ENCODE results near the gene OGFOD2. TPM values are rescaled to one million over a fixed set of nuclear protein-coding genes. Genes with fewer than 3 reads are reported as not detected.

Gene OGFOD2
- total and polyA plus RNA-seq, 4 donors = 8.0 to 18.6 (median 12.3) TPM

DNA sequence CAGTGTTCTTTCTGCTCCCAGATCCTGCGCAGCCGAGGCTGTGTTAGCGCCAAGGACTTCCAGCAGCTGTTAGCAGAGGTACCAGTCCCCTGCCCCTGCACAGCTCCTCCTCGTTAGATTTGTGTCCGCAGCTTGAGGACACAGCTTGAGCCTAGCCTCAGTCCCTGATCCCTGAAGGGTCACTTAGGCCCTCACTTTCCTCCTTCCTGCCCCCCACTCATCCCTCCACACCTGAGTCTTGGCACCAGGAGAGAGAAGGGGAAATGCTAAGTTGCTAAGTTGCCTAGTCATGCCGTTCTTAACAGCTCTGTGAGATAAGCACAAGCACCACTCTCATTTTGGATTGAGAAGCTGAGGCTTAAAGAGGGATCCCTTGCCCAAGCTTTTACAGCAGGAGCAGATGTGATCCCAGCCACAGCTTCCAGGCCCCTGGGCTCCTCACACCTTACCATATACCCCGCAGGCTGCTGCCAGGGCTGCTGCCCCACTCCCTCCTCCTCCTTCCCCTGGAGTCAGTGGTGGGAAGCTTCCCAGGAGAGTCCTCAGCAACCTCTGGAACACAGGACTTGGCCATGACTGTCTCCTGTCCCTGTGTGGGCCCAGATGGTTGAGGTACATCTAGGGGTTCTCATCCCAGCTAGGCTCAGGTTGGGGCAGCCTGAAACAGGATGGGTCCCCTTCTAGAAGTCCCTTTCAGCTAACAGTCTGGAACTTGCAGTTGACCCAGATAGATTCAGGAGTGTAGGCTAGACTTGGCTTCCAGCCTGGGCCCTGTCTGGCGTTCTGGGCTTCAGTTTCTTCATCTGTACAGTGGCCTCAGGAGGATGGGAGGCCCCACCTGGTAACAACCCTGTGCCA, 975 bp downstream of the OGFOD2 start:
- Histone ChIP-seq H3K27ac (ENCODE audit: low read depth in 1 of 2, low read length in 2 of 2) (peak overlapping the region in 1 of 2 donors; percentile 98), H3K9me3 (ENCODE audit: control insufficient read depth in 4 of 4, low read length in 3 of 4) (no peaks in the 10 kb centered on the region), H3K4me1 (ENCODE audit: control insufficient read depth in 4 of 4, insufficient read depth in 4 of 4, low read length in 3 of 4) (peaks cover 0 to 56% (median 42%) of the 10 kb centered on the region in 4 donors), H3K4me3 (ENCODE audit: low read depth in 1 of 3, low read length in 3 of 3) (peak overlapping the region; percentile 84 to 98 (median 91)), H3K27me3 (ENCODE audit: control insufficient read depth in 4 of 4, insufficient read depth in 4 of 4, low read length in 3 of 4) (no peaks in the 10 kb centered on the region), H3K36me3 (ENCODE audit: control insufficient read depth in 4 of 4, insufficient read depth in 3 of 4, low read depth in 1 of 4, low read length in 3 of 4) (peaks cover 0 to 3% (median under 1%) of the 10 kb centered on the region in 4 donors), H3K9ac (ENCODE audit: low read depth in 1 of 2, low read length in 2 of 2) (peak overlapping the region; percentile 79 to 86)
- WGBS = 6% methylated on average over 8 of the region's 8 CpGs
- TF ChIP-seq, protein P1, sequence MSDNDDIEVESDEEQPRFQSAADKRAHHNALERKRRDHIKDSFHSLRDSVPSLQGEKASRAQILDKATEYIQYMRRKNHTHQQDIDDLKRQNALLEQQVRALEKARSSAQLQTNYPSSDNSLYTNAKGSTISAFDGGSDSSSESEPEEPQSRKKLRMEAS (IDR thresholded peaks at IDR 0.05) = no peak
- TF ChIP-seq, protein P2, sequence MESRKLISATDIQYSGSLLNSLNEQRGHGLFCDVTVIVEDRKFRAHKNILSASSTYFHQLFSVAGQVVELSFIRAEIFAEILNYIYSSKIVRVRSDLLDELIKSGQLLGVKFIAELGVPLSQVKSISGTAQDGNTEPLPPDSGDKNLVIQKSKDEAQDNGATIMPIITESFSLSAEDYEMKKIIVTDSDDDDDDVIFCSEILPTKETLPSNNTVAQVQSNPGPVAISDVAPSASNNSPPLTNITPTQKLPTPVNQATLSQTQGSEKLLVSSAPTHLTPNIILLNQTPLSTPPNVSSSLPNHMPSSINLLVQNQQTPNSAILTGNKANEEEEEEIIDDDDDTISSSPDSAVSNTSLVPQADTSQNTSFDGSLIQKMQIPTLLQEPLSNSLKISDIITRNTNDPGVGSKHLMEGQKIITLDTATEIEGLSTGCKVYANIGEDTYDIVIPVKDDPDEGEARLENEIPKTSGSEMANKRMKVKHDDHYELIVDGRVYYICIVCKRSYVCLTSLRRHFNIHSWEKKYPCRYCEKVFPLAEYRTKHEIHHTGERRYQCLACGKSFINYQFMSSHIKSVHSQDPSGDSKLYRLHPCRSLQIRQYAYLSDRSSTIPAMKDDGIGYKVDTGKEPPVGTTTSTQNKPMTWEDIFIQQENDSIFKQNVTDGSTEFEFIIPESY (IDR thresholded peaks at IDR 0.05) = no peak
- TF ChIP-seq RAD21 (IDR thresholded peaks at IDR 0.05) = no peak
- no peak for TF ChIP-seq NR2F2 (IDR thresholded peaks at IDR 0.05)
- TF ChIP-seq ATF3 (IDR thresholded peaks at IDR 0.05) = no peak
- no peak for TF ChIP-seq FOXA1 (IDR thresholded peaks at IDR 0.05)
- TF ChIP-seq YY1 (IDR thresholded peaks at IDR 0.05) = no peak
- TF ChIP-seq FOXA2 (IDR thresholded peaks at IDR 0.05) = no peak
- TF ChIP-seq RXRA (IDR thresholded peaks at IDR 0.05) = no peak
- TF ChIP-seq, protein P3, sequence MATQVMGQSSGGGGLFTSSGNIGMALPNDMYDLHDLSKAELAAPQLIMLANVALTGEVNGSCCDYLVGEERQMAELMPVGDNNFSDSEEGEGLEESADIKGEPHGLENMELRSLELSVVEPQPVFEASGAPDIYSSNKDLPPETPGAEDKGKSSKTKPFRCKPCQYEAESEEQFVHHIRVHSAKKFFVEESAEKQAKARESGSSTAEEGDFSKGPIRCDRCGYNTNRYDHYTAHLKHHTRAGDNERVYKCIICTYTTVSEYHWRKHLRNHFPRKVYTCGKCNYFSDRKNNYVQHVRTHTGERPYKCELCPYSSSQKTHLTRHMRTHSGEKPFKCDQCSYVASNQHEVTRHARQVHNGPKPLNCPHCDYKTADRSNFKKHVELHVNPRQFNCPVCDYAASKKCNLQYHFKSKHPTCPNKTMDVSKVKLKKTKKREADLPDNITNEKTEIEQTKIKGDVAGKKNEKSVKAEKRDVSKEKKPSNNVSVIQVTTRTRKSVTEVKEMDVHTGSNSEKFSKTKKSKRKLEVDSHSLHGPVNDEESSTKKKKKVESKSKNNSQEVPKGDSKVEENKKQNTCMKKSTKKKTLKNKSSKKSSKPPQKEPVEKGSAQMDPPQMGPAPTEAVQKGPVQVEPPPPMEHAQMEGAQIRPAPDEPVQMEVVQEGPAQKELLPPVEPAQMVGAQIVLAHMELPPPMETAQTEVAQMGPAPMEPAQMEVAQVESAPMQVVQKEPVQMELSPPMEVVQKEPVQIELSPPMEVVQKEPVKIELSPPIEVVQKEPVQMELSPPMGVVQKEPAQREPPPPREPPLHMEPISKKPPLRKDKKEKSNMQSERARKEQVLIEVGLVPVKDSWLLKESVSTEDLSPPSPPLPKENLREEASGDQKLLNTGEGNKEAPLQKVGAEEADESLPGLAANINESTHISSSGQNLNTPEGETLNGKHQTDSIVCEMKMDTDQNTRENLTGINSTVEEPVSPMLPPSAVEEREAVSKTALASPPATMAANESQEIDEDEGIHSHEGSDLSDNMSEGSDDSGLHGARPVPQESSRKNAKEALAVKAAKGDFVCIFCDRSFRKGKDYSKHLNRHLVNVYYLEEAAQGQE (IDR thresholded peaks at IDR 0.05) = no peak
- no peak for TF ChIP-seq HNF4A (conservative IDR thresholded peaks at IDR 0.05)
- TF ChIP-seq JUND (IDR thresholded peaks at IDR 0.05) = no peak
- TF ChIP-seq HNF4G (IDR thresholded peaks at IDR 0.05) = no peak
- no peak for TF ChIP-seq TAF1 (conservative IDR thresholded peaks at IDR 0.05)
- no peak for TF ChIP-seq SP1 (IDR thresholded peaks at IDR 0.05)
- TF ChIP-seq EGR1 (IDR thresholded peaks at IDR 0.05; ENCODE audit: low read depth in 2 of 2) = no peak
- TF ChIP-seq GABPA (IDR thresholded peaks at IDR 0.05 in 1 of 2, conservative IDR thresholded peaks at IDR 0.05 in 1 of 2) = no peak
- TF ChIP-seq CTCF (IDR thresholded peaks at IDR 0.05; ENCODE audit: low read depth, low read length, missing input control) = no peak
- no peak for DNase-seq (ENCODE audit: low spot score)

All from liver (tissue), 9 donors.